ENCODE results near the gene DCANP1. TPM values are rescaled to one million over a fixed set of nuclear protein-coding genes. Genes with fewer than 3 reads are reported as not detected.

Gene DCANP1
- total RNA-seq, 4 donors from 2014 or later = not detected

DNA sequence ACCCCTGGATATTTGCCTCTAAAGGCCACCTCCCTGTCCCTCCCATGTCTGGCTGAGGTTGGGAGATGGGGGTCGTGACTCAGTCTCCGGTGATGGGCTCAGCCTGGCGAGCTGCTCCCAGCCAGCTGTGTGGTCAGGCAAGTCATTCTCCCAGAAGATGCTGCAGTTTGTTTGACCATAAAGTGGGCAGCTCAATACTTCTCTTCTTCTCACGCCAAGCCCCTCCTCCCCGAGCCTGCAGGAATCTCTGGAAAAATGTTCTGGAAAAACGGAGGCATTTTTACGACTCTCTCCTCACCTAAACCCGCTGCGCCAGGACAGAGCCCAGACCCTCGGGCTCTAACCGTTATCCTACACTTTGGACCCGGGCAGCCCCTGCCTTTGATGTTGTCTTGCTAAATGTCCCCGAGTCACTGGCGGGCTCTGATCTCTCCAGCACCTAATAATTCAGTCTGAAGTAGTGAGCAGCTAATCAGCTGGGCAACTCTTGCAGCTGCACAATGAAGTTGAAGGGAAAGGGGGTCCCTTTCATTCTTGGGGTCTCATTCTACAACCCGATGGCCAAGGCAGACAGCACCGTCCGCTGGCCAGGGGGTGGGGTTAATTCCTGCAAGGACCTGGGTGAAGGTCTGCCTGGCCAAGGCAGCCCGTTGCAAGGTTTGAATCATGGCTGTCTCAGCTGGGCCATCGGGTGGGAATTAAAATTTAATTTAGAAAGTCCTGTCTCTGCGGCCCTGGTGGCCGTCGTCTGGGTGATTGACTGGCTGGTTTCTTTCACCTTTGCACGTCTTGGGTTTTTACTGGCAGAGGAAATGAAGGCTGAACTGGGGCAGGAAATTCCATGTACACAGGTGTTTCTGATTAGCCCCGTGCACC, 12.3 kb downstream of the DCANP1 start:
- no peak overlapping the region for H3K27ac ChIP-seq
- no peaks in the 10 kb centered on the region for H3K36me3 ChIP-seq
- H3K4me1 ChIP-seq = peaks cover 13% of the 10 kb centered on the region
- no peaks in the 10 kb centered on the region for H3K9me3 ChIP-seq
- H3K27me3 ChIP-seq = peaks cover 27% of the 10 kb centered on the region
- no peak overlapping the region for H3K4me3 ChIP-seq
- 66% methylated on average over 15 of the region's 24 CpGs for WGBS
- TF ChIP-seq, protein P1, sequence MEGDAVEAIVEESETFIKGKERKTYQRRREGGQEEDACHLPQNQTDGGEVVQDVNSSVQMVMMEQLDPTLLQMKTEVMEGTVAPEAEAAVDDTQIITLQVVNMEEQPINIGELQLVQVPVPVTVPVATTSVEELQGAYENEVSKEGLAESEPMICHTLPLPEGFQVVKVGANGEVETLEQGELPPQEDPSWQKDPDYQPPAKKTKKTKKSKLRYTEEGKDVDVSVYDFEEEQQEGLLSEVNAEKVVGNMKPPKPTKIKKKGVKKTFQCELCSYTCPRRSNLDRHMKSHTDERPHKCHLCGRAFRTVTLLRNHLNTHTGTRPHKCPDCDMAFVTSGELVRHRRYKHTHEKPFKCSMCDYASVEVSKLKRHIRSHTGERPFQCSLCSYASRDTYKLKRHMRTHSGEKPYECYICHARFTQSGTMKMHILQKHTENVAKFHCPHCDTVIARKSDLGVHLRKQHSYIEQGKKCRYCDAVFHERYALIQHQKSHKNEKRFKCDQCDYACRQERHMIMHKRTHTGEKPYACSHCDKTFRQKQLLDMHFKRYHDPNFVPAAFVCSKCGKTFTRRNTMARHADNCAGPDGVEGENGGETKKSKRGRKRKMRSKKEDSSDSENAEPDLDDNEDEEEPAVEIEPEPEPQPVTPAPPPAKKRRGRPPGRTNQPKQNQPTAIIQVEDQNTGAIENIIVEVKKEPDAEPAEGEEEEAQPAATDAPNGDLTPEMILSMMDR (IDR thresholded peaks at IDR 0.05) = no peak
- TF ChIP-seq POLR2AphosphoS5 (IDR thresholded peaks at IDR 0.05) (no peak), EP300 (IDR thresholded peaks at IDR 0.05) (no peak), POLR2A (IDR thresholded peaks at IDR 0.05) (no peak)
- no peak for DNase-seq (ENCODE audit: low spot score in 2 of 2)

DNA sequence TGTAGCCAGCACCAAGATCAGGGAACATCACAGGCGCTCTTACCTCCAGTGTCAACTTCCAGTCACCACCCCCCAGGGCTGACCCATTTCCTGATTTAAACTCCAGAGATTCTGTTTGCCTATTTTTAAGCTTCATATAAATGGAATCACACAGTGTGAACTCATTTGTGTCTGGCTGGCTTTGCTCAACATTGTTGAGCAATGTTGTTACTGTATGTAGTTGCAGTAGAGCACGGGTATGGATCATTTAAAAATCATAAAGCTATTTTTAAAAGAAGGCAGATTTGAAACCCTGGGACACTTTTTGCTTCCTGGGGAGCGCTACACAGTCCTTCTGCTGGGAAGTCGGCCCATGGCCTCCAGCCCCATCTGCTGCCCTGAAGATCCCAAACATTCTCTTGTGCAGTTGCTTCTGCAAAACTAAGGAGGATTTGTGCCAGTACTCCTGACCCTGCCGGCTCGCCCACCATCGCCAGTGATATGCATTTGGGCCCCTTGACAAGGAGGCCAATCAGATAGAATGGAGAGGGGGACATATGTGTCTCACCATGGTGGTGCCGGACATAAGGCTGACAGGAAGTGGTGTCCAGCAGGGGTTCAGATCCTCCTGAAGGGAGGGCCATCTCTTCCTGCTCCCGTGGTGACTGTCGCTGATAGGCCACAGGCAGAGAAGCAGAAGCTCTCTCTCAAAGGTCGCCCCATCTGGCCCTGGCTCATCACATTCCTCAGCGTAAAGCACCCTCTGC, 13.3 kb downstream of the DCANP1 start:
- Histone ChIP-seq H3K27me3 (peaks cover 29% of the 10 kb centered on the region), H3K4me1 (peaks cover 12% of the 10 kb centered on the region), H3K27ac (no peak overlapping the region), H3K9me3 (peaks cover 1% of the 10 kb centered on the region), H3K4me3 (no peak overlapping the region), H3K36me3 (no peaks in the 10 kb centered on the region)
- DNase-seq (ENCODE audit: low spot score in 2 of 2) = no peak
- 82% methylated on average over 12 of the region's 12 CpGs for WGBS
- TF ChIP-seq POLR2AphosphoS5 (IDR thresholded peaks at IDR 0.05) (no peak), EP300 (IDR thresholded peaks at IDR 0.05) (no peak), POLR2A (IDR thresholded peaks at IDR 0.05) (no peak)
- TF ChIP-seq, protein P1 (IDR thresholded peaks at IDR 0.05) = no peak

DNA sequence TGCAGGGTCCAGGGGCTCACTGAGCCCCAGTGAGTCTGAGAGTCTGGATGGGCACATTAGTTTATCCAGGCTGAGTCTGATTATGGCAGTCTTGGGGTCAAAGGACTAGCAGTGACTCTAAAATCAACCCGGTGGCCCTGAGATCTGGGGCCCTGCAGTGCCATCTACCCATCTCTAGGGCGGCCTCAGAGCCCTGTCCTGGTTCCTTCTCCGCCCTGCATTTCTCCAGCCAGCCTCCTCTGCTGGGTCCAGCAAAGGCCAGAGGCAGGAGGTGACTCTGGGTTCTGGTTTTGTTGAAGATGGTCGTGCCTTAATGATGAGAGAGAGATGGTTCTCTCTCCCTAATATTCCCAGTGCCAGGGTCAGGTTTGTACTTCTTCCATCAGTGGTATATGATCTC, 15.0 kb downstream of the DCANP1 start:
- Histone ChIP-seq H3K27ac (no peak overlapping the region), H3K36me3 (no peaks in the 10 kb centered on the region), H3K4me3 (no peak overlapping the region), H3K9me3 (peaks cover 7% of the 10 kb centered on the region), H3K4me1 (no peaks in the 10 kb centered on the region), H3K27me3 (peaks cover 27% of the 10 kb centered on the region)
- 86% methylated on average over 2 of the region's 4 CpGs for WGBS
- DNase-seq (ENCODE audit: low spot score in 2 of 2) = no peak
- TF ChIP-seq, protein P1 (IDR thresholded peaks at IDR 0.05) = no peak
- no peak for TF ChIP-seq POLR2A (IDR thresholded peaks at IDR 0.05)
- TF ChIP-seq EP300 (IDR thresholded peaks at IDR 0.05) = no peak

DNA sequence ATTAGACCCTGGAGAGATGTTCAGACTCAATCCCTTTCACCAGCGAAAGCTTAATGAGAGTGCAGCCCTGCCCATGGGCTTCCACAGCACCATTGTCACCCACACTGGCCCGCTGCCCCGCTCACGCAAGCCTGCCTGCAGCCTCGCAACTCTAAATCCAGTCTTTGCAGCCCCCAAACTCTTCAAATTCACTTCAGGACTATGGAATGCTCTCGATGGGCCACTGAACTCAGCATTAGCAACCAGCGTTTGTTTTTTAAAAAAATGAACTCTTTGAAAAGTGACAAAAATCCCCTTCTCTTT, 17.1 kb downstream of the DCANP1 start:
- Histone ChIP-seq H3K4me3 (no peak overlapping the region), H3K4me1 (no peaks in the 10 kb centered on the region), H3K9me3 (peaks cover 7% of the 10 kb centered on the region), H3K27ac (no peak overlapping the region), H3K36me3 (no peaks in the 10 kb centered on the region), H3K27me3 (peaks cover 10% of the 10 kb centered on the region)
- no peak for DNase-seq (ENCODE audit: low spot score in 2 of 2)
- TF ChIP-seq, protein P1 (IDR thresholded peaks at IDR 0.05) = no peak
- TF ChIP-seq POLR2AphosphoS5 (IDR thresholded peaks at IDR 0.05) (no peak), POLR2A (IDR thresholded peaks at IDR 0.05) (no peak), EP300 (IDR thresholded peaks at IDR 0.05) (no peak)
- 81% methylated on average over 7 of the region's 7 CpGs for whole genome bisulfite sequencing
